H1 (cell line): ENCODE data around the gene PAQR7. TPM values are rescaled to one million over a fixed set of nuclear protein-coding genes. Genes with fewer than 3 reads are reported as not detected.

Experiments
- CTCF ChIA-PET: fragments of 300-600 bp; sonication (Branson Sonifier 250); formaldehyde crosslinking; loops from one replicate; lab custom pipeline; 2021; ENCODE audit not compliant: partially characterized antibody; lab: Charles Lee
- POLR2A ChIA-PET: fragments of 300-600 bp; sonication (Branson Sonifier 250); formaldehyde crosslinking; loops from one replicate; lab custom pipeline; 2021; ENCODE audit warnings: inconsistent platforms; ENCODE audit not compliant: partially characterized antibody; lab: Charles Lee
- DNase-seq, 2 experiments: peaks; one replicate each; pipeline versions ENCODE4 v3.0.0 to v3.0.0-alpha.2; 2010 to 2022; ENCODE audit warnings: low spot score in 2 of 2, low read depth in 1 of 2, mixed read lengths in 1 of 2
- FAIRE-seq: peaks from 2 replicates; lab custom pipeline; 2011; peaks lifted over from hg19 to GRCh38; lab: Jason Lieb, UNC
- H2AFZ ChIP-seq: 2 replicates; pipeline ENCODE4 v1.8.1; 2012; ENCODE audit warnings: low read length, inconsistent platforms
- H2AK5ac ChIP-seq: 2 replicates; pipeline ENCODE4 v1.6.1; 2013; ENCODE audit warnings: low read depth, low read length
- H2BK120ac ChIP-seq: replicated peaks from 2 replicates; pipeline ENCODE3; 2013; ENCODE audit warnings: low read depth, low read length, inconsistent platforms
- H2BK12ac ChIP-seq: 2 replicates; pipeline ENCODE4 v1.6.1; 2013; ENCODE audit warnings: low read depth, low read length
- H2BK15ac ChIP-seq: 2 replicates; pipeline ENCODE4 v1.6.1; 2013; ENCODE audit warnings: low read length
- H2BK20ac ChIP-seq: 2 replicates; pipeline ENCODE4 v1.6.1; 2013; ENCODE audit warnings: low read length
- H2BK5ac ChIP-seq: 2 replicates; pipeline ENCODE4 v1.6.1; 2013; ENCODE audit warnings: low read depth, low read length
- H3K14ac ChIP-seq: 2 replicates; pipeline ENCODE4 v1.6.1; 2013; ENCODE audit warnings: inconsistent platforms; ENCODE audit not compliant: insufficient read length
- H3K18ac ChIP-seq: 2 replicates; pipeline ENCODE4 v1.6.1; 2013; ENCODE audit warnings: low read length; ENCODE audit errors: extremely low read depth
- H3K23ac ChIP-seq: 2 replicates; pipeline ENCODE4 v1.6.1; 2013; ENCODE audit warnings: inconsistent platforms; ENCODE audit not compliant: insufficient read length
- H3K23me2 ChIP-seq: 2 replicates; pipeline ENCODE4 v1.6.1; 2013; ENCODE audit warnings: low read depth, low read length
- H3K27ac ChIP-seq: 2 replicates; pipeline ENCODE4 v1.6.1; 2011; ENCODE audit warnings: low read depth, low read length, inconsistent platforms
- H3K27me3 ChIP-seq, 4 experiments: replicated peaks in 1 of 4; 1 replicate in 1 of 4; 2 replicates in 3 of 4; pipeline versions ENCODE4 v1.6.1 to v1.8.1; 2011 to 2013; ENCODE audit warnings: low read length in 3 of 4, mild to moderate bottlenecking in 3 of 4, inconsistent platforms in 2 of 4, mixed read lengths in 2 of 4, moderate library complexity in 1 of 4; ENCODE audit not compliant: control insufficient read depth in 3 of 4, insufficient read depth in 3 of 4; ENCODE audit errors: extremely low read depth in 1 of 4
- H3K36me3 ChIP-seq, 4 experiments: 2 replicates each; pipeline versions ENCODE4 v1.6.1 to v1.8.1; 2011 to 2013; ENCODE audit warnings: mild to moderate bottlenecking in 4 of 4, low read length in 3 of 4, moderate library complexity in 2 of 4, control low read depth in 1 of 4, inconsistent platforms in 1 of 4; ENCODE audit not compliant: insufficient read depth in 4 of 4, control insufficient read depth in 2 of 4
- H3K4ac ChIP-seq: replicated peaks from 2 replicates; pipeline ENCODE3; 2013; ENCODE audit warnings: low read length, low read depth, mixed read lengths, inconsistent platforms; ENCODE audit not compliant: insufficient read length
- H3K4me1 ChIP-seq, 4 experiments: replicated peaks in 1 of 4; 1 replicate in 1 of 4; 2 replicates in 3 of 4; pipeline versions ENCODE4 v1.6.1 to v1.8.1; 2011 to 2013; ENCODE audit warnings: low read length in 3 of 4, inconsistent platforms in 2 of 4, mixed read lengths in 1 of 4; ENCODE audit not compliant: insufficient read depth in 4 of 4, control insufficient read depth in 3 of 4
- H3K4me2 ChIP-seq, 2 experiments: 2 replicates each; pipeline versions ENCODE4 v1.6.1 to v1.8.1; 2011 to 2013; ENCODE audit warnings: low read depth in 2 of 2, low read length in 2 of 2, control low read depth in 1 of 2, inconsistent platforms in 1 of 2, mild to moderate bottlenecking in 1 of 2; ENCODE audit not compliant: insufficient read depth in 1 of 2
- H3K4me3 ChIP-seq, 4 experiments: fragments of 200-600, 300-600 bp in 1 of 4; sonication (generic), shearing (Covaris generic), sonication (Bioruptor Twin) in 1 of 4; 2 replicates each; pipeline versions ENCODE4 v1.5.1 to v1.8.1; 2011 to 2016; ENCODE audit warnings: low read length in 4 of 4, low read depth in 3 of 4, control low read depth in 2 of 4, inconsistent platforms in 2 of 4, mild to moderate bottlenecking in 2 of 4, mixed read lengths in 1 of 4, moderate library complexity in 1 of 4; ENCODE audit not compliant: insufficient read depth in 2 of 4; ENCODE audit errors: extremely low read depth in 1 of 4
- H3K56ac ChIP-seq: replicated peaks from 2 replicates; pipeline ENCODE3; 2013; ENCODE audit warnings: low read depth, mild to moderate bottlenecking, mixed read lengths, low read length, inconsistent platforms; ENCODE audit not compliant: insufficient read length
- H3K79me1 ChIP-seq: 2 replicates; pipeline ENCODE4 v1.6.1; 2013; ENCODE audit warnings: low read depth, low read length, control low read depth
- H3K79me2 ChIP-seq, 2 experiments: 2 replicates each; pipeline versions ENCODE4 v1.6.1 to v1.8.1; 2012 to 2013; ENCODE audit warnings: low read length in 2 of 2, mild to moderate bottlenecking in 2 of 2, inconsistent platforms in 1 of 2; ENCODE audit not compliant: insufficient read depth in 2 of 2, control insufficient read depth in 1 of 2
- H3K9ac ChIP-seq, 4 experiments: replicated peaks in 1 of 4; 1 replicate in 1 of 4; 2 replicates in 3 of 4; pipeline versions ENCODE4 v1.6.1 to v1.8.1; 2011 to 2013; ENCODE audit warnings: low read depth in 3 of 4, low read length in 3 of 4, control low read depth in 2 of 4, mild to moderate bottlenecking in 2 of 4, moderate library complexity in 2 of 4, inconsistent platforms in 1 of 4; ENCODE audit errors: extremely low read depth in 1 of 4
- H3K9me3 ChIP-seq, 2 experiments: 2 replicates each; pipeline versions ENCODE4 v1.6.1 to v1.8.1; 2012 to 2013; ENCODE audit warnings: mild to moderate bottlenecking in 2 of 2, moderate library complexity in 2 of 2, control low read depth in 1 of 2, inconsistent platforms in 1 of 2, low read depth in 1 of 2, low read length in 1 of 2, mixed read lengths in 1 of 2; ENCODE audit not compliant: insufficient read depth in 2 of 2
- H4K20me1 ChIP-seq, 2 experiments: replicated peaks in 1 of 2; 2 replicates each; pipeline versions ENCODE3 to v1.8.1; 2011 to 2013; ENCODE audit warnings: inconsistent platforms in 2 of 2, low read length in 2 of 2, mild to moderate bottlenecking in 1 of 2; ENCODE audit not compliant: insufficient read depth in 2 of 2, control insufficient read depth in 1 of 2
- H4K5ac ChIP-seq: 2 replicates; pipeline ENCODE4 v1.6.1; 2013; ENCODE audit warnings: low read length, low read depth, mixed read lengths, inconsistent platforms; ENCODE audit not compliant: insufficient read length
- H4K8ac ChIP-seq: 2 replicates; pipeline ENCODE4 v1.8.0; 2013; ENCODE audit warnings: mild to moderate bottlenecking, moderate library complexity, low read length, inconsistent platforms; ENCODE audit not compliant: insufficient read depth; ENCODE audit errors: extremely low read depth
- H4K91ac ChIP-seq: replicated peaks from 2 replicates; pipeline ENCODE3; 2013; ENCODE audit warnings: low read length, mixed read lengths, inconsistent platforms; ENCODE audit not compliant: insufficient read length
- CBX5 ChIP-seq: fragments of 300-800, 300-1000 bp; sonication (generic); IDR thresholded peaks from 2 replicates; pipeline ENCODE4 v1.7.1; 2016; ENCODE audit warnings: antibody characterized with exemption, low read length, low read depth
- CHD1 ChIP-seq: IDR thresholded peaks from 2 replicates; pipeline ENCODE4 v1.6.1; 2012; ENCODE audit warnings: low read depth, low read length, improper control_type of control experiment
- FOSL1 ChIP-seq: IDR thresholded peaks from 2 replicates; pipeline ENCODE4 v1.6.1; 2011; ENCODE audit warnings: mild to moderate bottlenecking, low read depth, low read length, moderate library complexity; ENCODE audit not compliant: insufficient read depth
- GABPA ChIP-seq: IDR thresholded peaks from 2 replicates; pipeline ENCODE4 v1.6.1; 2011; ENCODE audit warnings: mild to moderate bottlenecking, low read length, moderate library complexity, borderline replicate concordance; ENCODE audit not compliant: insufficient read depth
- MAFK ChIP-seq: IDR thresholded peaks from 2 replicates; pipeline ENCODE4 v1.6.1; 2012; ENCODE audit warnings: low read depth, mild to moderate bottlenecking, improper control_type of control experiment, low read length
- POLR2AphosphoS5 ChIP-seq: IDR thresholded peaks from 2 replicates; pipeline ENCODE4 v1.6.1; 2011; ENCODE audit warnings: low read depth, low read length
- RXRA ChIP-seq: IDR thresholded peaks from 2 replicates; pipeline ENCODE4 v1.6.1; 2011; ENCODE audit warnings: low read depth, mild to moderate bottlenecking, low read length, moderate library complexity; ENCODE audit not compliant: insufficient read depth
- SIN3A ChIP-seq, 2 experiments: IDR thresholded peaks in 1 of 2; conservative IDR thresholded peaks in 1 of 2; 2 replicates each; pipeline ENCODE4 v1.6.1; 2011 to 2012; ENCODE audit warnings: low read length in 2 of 2, improper control_type of control experiment in 1 of 2, low read depth in 1 of 2, mild to moderate bottlenecking in 1 of 2
- TEAD4 ChIP-seq: IDR thresholded peaks from 2 replicates; pipeline ENCODE4 v1.6.1; 2012; ENCODE audit warnings: low read depth, low read length, inconsistent platforms, mixed read lengths
- WGBS, 2 experiments: shearing (Covaris generic) in 1 of 2; methylation state at CpG; one replicate each; pipeline versions ENCODE4 v1.1.6 to v1.1.7; 2013 to 2015; ENCODE audit warnings: low lambda C conversion rate in 2 of 2, mixed read lengths in 2 of 2, inconsistent platforms in 1 of 2, low coverage in 1 of 2, missing lambda C conversion rate in 1 of 2; ENCODE audit not compliant: insufficient replicate concordance in 2 of 2, insufficient coverage in 1 of 2, insufficient read length in 1 of 2; ENCODE audit errors: extremely low coverage in 1 of 2, missing lambda C conversion rate in 1 of 2; 5-methylcytosine and 5-hydroxymethylcytosine counted together
- polyA plus RNA-seq, 7 experiments: library from polyadenylated mRNA; depleted of rRNA in 3 of 7; stranded (reverse) in 5 of 7; unstranded in 2 of 7; fragments of >200 nt in 5 of 7; fragments of 200-250 nt in 2 of 7; gene quantifications; 1 replicate in 5 of 7; 2 replicates in 1 of 7; 4 replicates in 1 of 7; pipeline versions ENCODE4 v1.2.1 to v1.2.3, GENCODE V29; 2011 to 2013; ENCODE audit warnings: missing spikeins in 2 of 7, mixed read lengths in 2 of 7
- total RNA-seq: library from RNA; stranded (reverse); fragmentation: NEBNext Ultra II Directional; extraction: Animal tissue kit (Norgen Biotek cat#: 25700); gene quantifications from 2 replicates; pipeline ENCODE4 v1.2.1, GENCODE V29; 2021
- TF ChIP-seq, protein P1 (sequence below): IDR thresholded peaks from 2 replicates; pipeline ENCODE4 v1.6.1; 2011; ENCODE audit warnings: low read length, improper control_type of control experiment

PAQR7 gene
- total and polyA plus RNA-seq, 2 of the 8 experiments (the other 6 are each of a cell fraction or from before 2014, with no cell fraction given): 7.3 to 7.4 TPM

DNA sequence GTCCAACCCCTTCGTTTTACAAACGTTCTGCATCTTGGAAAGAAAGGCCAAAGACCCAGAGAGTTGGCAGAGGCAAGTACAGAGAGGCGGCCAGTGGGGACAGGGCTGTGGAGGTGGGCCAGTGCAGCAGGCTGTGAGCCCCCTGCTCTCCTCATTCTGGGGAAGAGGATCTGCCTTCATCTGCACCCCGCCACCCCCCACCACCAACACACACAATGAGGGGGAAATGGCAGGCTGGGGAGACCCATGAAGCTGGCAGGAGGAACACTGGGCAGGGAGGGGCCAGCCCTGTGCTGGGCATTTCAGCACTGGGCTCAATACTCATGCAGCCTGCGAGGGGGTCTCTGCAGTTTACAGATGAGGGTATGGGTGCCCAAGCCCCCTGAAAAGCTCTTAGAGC lies 16.1 kb upstream of the PAQR7 start:
- Histone ChIP-seq H3K23me2 (no peaks in the 10 kb centered on the region), H3K18ac (peak overlapping the region; percentile 87; the same call in 1 of the 2 replicates), H4K91ac (peak overlapping the region; percentile 98), H3K79me2 (no peaks in the 10 kb centered on the region), H3K14ac (no peak overlapping the region), H4K5ac (peak overlapping the region; percentile 35), H2BK120ac (no peak overlapping the region), H4K8ac (peak overlapping the region; percentile 95), H3K4me2 (no peak overlapping the region), H3K4me3 (no peak overlapping the region), H3K4ac (no peak overlapping the region), H3K9ac (no peak overlapping the region), H3K36me3 (no peaks in the 10 kb centered on the region), H3K56ac (no peak overlapping the region), H3K23ac (no peak overlapping the region), H2BK15ac (peak overlapping the region; percentile 75; the same call in 1 of the 2 replicates), H3K27me3 (no peaks in the 10 kb centered on the region), H4K20me1 (peaks cover 0 to 3% of the 10 kb centered on the region in 2 experiments), H3K27ac (no peak overlapping the region), H2BK12ac (0 out of 2 replicates have a peak overlapping the region, but pooled peaks have one; percentile 84), H2AK5ac (no peak overlapping the region), H3K9me3 (no peaks in the 10 kb centered on the region), H3K79me1 (no peaks in the 10 kb centered on the region), H2BK20ac (0 out of 2 replicates have a peak overlapping the region, but pooled peaks have one; percentile 34), H2BK5ac (peak overlapping the region; percentile 85; the same call in 1 of the 2 replicates), H2AFZ (0 out of 2 replicates have a peak overlapping the region, but pooled peaks have one; percentile 13), H3K4me1 (peaks cover 0 to 18% (median 10%) of the 10 kb centered on the region in 4 experiments; a peak in 6 of 7 replicates)
- no peak for DNase-seq
- CTCF ChIA-PET: interaction anchor here (0.6 to 6.9 kb wide), 9 partner anchors 13 to 144 kb away, joined by 3 to 83 read pairs (median 4); partner anchors contain the start of genes PAQR7 and STMN1
- POLR2A ChIA-PET: interaction anchor here (0.6 to 3.6 kb wide), 11 partner anchors 10 to 302 kb away, joined by 3 to 29 read pairs (median 4); partner anchors contain the start of genes PAFAH2 and PAQR7
- WGBS, 2 experiments: 76% methylated on average over 5 of the region's 5 CpGs; no CpG with 5 or more reads in 1 of the 2 experiments
- FAIRE-seq: no peak
- TF ChIP-seq CHD1 (no peak), POLR2AphosphoS5 (no peak), RXRA (no peak), FOSL1 (no peak), GABPA (no peak), SIN3A (conservative IDR thresholded peaks at IDR 0.05 in 1 of 2, IDR thresholded peaks at IDR 0.05 in 1 of 2; ENCODE audit: low read depth in 1 of 2, low read length in 2 of 2) (no peak), MAFK (no peak), CBX5 (no peak), TEAD4 (no peak)
- TF ChIP-seq, protein P1, sequence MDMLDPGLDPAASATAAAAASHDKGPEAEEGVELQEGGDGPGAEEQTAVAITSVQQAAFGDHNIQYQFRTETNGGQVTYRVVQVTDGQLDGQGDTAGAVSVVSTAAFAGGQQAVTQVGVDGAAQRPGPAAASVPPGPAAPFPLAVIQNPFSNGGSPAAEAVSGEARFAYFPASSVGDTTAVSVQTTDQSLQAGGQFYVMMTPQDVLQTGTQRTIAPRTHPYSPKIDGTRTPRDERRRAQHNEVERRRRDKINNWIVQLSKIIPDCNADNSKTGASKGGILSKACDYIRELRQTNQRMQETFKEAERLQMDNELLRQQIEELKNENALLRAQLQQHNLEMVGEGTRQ: no peak
